Testis (tissue), 3 donors: ENCODE measurements around the gene MED27. TPM values are rescaled to one million over a fixed set of nuclear protein-coding genes. Genes with fewer than 3 reads are reported as not detected.

Experiments used
- DNase-seq: peaks from one replicate; pipeline ENCODE4 v3.0.0-alpha.2; 2019
- H3K27ac ChIP-seq, 2 donors: fragments of 200-600 bp; sonication (generic); one replicate each; pipeline ENCODE4 v1.5.1; 2019
- H3K27me3 ChIP-seq: fragments of 200-600 bp; sonication (generic); one replicate; pipeline ENCODE4 v1.5.1; 2019
- H3K36me3 ChIP-seq: fragments of 200-600 bp; sonication (generic); one replicate; pipeline ENCODE4 v1.5.1; 2017; ENCODE audit warnings: low read depth; ENCODE audit errors: missing control alignments
- H3K4me1 ChIP-seq: fragments of 200-600 bp; sonication (generic); one replicate; pipeline ENCODE4 v1.5.1; 2019
- H3K4me3 ChIP-seq, 2 donors: fragments of 200-600 bp; sonication (generic); one replicate each; pipeline ENCODE4 v1.5.1; 2017 to 2019
- H3K9me3 ChIP-seq: fragments of 200-600 bp; sonication (generic); one replicate; pipeline ENCODE4 v1.5.1; 2017
- CTCF ChIP-seq, 3 experiments: fragments of 450-650 bp in 2 of 3; fragments of 200-600 bp in 1 of 3; sonication (generic) in 1 of 3; IDR thresholded peaks; one replicate each; pipeline ENCODE4 v1.5.1; 2016 to 2019; ENCODE audit warnings: antibody characterized with exemption in 3 of 3, mild to moderate bottlenecking in 2 of 3, moderate library complexity in 1 of 3
- POLR2A ChIP-seq: fragments of 450-650 bp; IDR thresholded peaks from one replicate; pipeline ENCODE4 v1.6.1; 2017; ENCODE audit warnings: antibody characterized with exemption, mild to moderate bottlenecking, moderate library complexity
- WGBS, 2 donors: methylation state at CpG; one replicate each; pipeline ENCODE4 v1.1.5; 2018; 5-methylcytosine and 5-hydroxymethylcytosine counted together
- intact Hi-C: fragments of 100-400 bp; cut with DNase I; formaldehyde crosslinking; loops from one replicate; pipeline ENCODE4 v1.15.1; 2023; ENCODE audit warnings: low total_unique reads
- polyA plus RNA-seq: library from polyadenylated mRNA; stranded (reverse); fragments of 350-450 nt; fragmentation: Illumina TruSeq; extraction: RNeasy Lipid Tissue Mini Kit (QIAGEN cat#74804); gene quantifications from one replicate; pipeline ENCODE4 v1.2.3, GENCODE V29; 2014; ENCODE audit warnings: low read depth, low replicate concordance; ENCODE audit not compliant: insufficient read depth
- total RNA-seq, 2 donors: library from RNA; depleted of rRNA; stranded (reverse); fragments of >200 nt; gene quantifications; one replicate each; pipeline ENCODE4 v1.2.3, GENCODE V29; 2016

MED27 gene
- total and polyA plus RNA-seq, 3 donors from 2014 or later = 30.7 to 45.0 (median 33.7) TPM

GRCh38 chr9:132020820-132021510 lies 58.7 kb downstream of the MED27 start:
- no peak for DNase-seq
- intact Hi-C loops = no loop called here
- Histone ChIP-seq H3K9me3 (no peaks in the 10 kb centered on the region), H3K4me3 (no peak overlapping the region), H3K36me3 (no peaks in the 10 kb centered on the region), H3K4me1 (peaks cover 19% of the 10 kb centered on the region), H3K27me3 (no peaks in the 10 kb centered on the region), H3K27ac (no peak overlapping the region)
- TF ChIP-seq POLR2A (no peak), CTCF (IDR thresholded peaks at IDR 0.05) (no peak)
- WGBS, 2 donors = 57 to 62% methylated on average over 4 of the region's 4 CpGs

DNA sequence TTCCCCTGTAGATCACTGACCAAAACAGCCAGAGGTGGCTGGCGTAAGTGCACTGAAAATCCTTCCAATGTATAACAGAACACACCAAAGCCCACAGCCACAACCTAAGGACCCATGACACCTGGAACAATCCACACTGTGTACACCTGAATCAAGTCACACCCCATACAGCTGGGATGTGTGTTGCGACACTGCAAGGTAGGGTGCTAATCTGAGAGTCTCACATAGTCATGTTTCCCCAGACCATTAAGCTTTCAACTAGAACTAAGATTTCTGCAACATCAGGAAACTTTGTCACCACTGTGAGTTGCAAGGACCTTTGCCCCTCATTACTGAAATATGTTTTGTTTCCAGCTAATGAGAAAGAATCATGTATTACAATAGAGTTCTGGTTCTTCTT lies 59.4 kb downstream of the MED27 start:
- no peak for DNase-seq
- no peaks in the 10 kb centered on the region for H3K9me3 ChIP-seq
- no peak overlapping the region for H3K27ac ChIP-seq
- TF ChIP-seq CTCF (IDR thresholded peaks at IDR 0.05) = no peak
- TF ChIP-seq POLR2A = no peak
- peaks cover 19% of the 10 kb centered on the region for H3K4me1 ChIP-seq
- WGBS, 2 donors = 98 to 100% methylated on average over 2 of the region's 2 CpGs
- intact Hi-C loops = no loop called here
- H3K4me3 ChIP-seq = no peak overlapping the region
- no peaks in the 10 kb centered on the region for H3K36me3 ChIP-seq
- H3K27me3 ChIP-seq = no peaks in the 10 kb centered on the region

DNA sequence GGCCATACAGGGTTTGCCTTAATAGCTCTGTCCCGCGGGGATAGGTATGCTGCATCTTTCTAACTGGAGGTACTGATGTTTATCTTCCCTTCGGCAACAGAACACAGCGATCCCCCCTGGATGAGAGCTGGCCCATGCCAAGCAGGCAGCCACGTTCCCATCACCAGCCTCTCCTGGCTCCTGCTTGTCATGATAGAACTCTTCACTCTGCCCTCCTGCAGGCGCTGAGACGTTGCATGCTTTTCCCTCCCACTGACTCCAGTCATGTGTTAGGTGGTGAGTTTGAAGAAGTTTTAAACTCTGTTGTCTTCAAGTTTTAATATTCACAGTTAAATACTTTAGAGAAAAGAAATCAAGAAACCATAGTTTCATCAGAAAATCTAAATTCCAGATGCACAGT lies 60.0 kb downstream of the MED27 start:
- Histone ChIP-seq H3K27ac (no peak overlapping the region), H3K9me3 (no peaks in the 10 kb centered on the region), H3K36me3 (no peaks in the 10 kb centered on the region), H3K27me3 (no peaks in the 10 kb centered on the region), H3K4me1 (peaks cover 19% of the 10 kb centered on the region), H3K4me3 (no peak overlapping the region)
- WGBS, 2 donors = 72 to 76% methylated on average over 7 of the region's 7 CpGs
- TF ChIP-seq CTCF (IDR thresholded peaks at IDR 0.05) (no peak), POLR2A (no peak)
- intact Hi-C loops = no loop called here
- DNase-seq = no peak

GRCh38 chr9:132018957-132019405 lies 60.7 kb downstream of the MED27 start:
- Histone ChIP-seq H3K4me1 (peaks cover 22% of the 10 kb centered on the region), H3K4me3 (no peak overlapping the region), H3K9me3 (no peaks in the 10 kb centered on the region), H3K27ac (no peak overlapping the region), H3K27me3 (no peaks in the 10 kb centered on the region), H3K36me3 (no peaks in the 10 kb centered on the region)
- WGBS, 2 donors = 41 to 50% methylated on average over 3 of the region's 3 CpGs
- TF ChIP-seq CTCF (IDR thresholded peaks at IDR 0.05) (no peak), POLR2A (no peak)
- intact Hi-C loops = no loop called here
- DNase-seq = peak; percentile 61

DNA sequence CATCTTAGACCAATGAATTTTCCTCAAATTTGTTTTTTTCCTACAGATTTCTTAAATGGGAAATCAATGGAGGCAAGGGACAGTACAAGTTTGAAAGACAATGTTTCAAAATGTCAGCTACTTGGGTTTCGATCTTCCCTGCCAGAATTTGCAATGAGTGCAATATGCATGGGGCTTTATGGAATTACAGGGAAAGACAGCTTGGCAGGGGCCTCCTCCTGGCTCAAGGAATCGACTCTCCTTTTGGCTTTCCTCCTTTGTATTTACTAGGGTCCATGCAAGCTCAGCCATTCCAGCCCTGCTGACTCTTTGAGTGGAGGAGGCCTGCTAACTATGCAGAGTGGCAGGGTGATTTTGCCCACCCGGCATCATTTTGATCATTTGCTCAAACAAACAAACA lies 63.2 kb downstream of the MED27 start:
- no peak for DNase-seq
- 80 to 83% methylated on average over 3 of the region's 3 CpGs for WGBS, 2 donors
- Histone ChIP-seq H3K27ac (no peak overlapping the region), H3K36me3 (no peaks in the 10 kb centered on the region), H3K4me3 (no peak overlapping the region), H3K27me3 (no peaks in the 10 kb centered on the region), H3K9me3 (no peaks in the 10 kb centered on the region), H3K4me1 (peaks cover 25% of the 10 kb centered on the region)
- intact Hi-C loops = no loop called here
- TF ChIP-seq POLR2A (no peak), CTCF (IDR thresholded peaks at IDR 0.05) (no peak)
